Measurements from ENCODE around the gene SHCBP1. TPM values are rescaled to one million over a fixed set of nuclear protein-coding genes. Genes with fewer than 3 reads are reported as not detected.

SHCBP1 gene
- total and polyA plus RNA-seq, 2 of the 13 experiments (the other 11 are each of a cell fraction or from before 2014, with no cell fraction given), result 15.7 to 33.0 TPM

- TF ChIP-seq RFXAP (CRISPR knock-in tag; IDR thresholded peaks at IDR 0.05; ENCODE audit: borderline replicate concordance), result peak; percentile 52; the same call in 1 of the 2 replicates
- peak; percentile 49; the same call in 1 of the 2 replicates for TF ChIP-seq ZNF280B (CRISPR knock-in tag; IDR thresholded peaks at IDR 0.05; ENCODE audit: borderline replicate concordance)
- no peak for TF ChIP-seq PAX8 (CRISPR knock-in tag; IDR thresholded peaks at IDR 0.05; ENCODE audit: borderline replicate concordance)
- TF ChIP-seq ARNT (IDR thresholded peaks at IDR 0.05), result no peak
- TF ChIP-seq STAG1 (CRISPR knock-in tag; IDR thresholded peaks at IDR 0.05), result peak; percentile 53
- no peak for TF ChIP-seq FOXO1 (CRISPR knock-in tag; IDR thresholded peaks at IDR 0.05)
- 0 out of 2 replicates have a peak, but pooled peaks have one; percentile 43 for TF ChIP-seq ZFP90 (CRISPR knock-in tag; IDR thresholded peaks at IDR 0.05; ENCODE audit: borderline replicate concordance)
- TF ChIP-seq ZNF550 (CRISPR knock-in tag; IDR thresholded peaks at IDR 0.05; ENCODE audit: borderline replicate concordance), result 0 out of 2 replicates have a peak, but pooled peaks have one; percentile 22
- peak; percentile 39; the same call in 1 of the 2 replicates for TF ChIP-seq ZNF501 (CRISPR knock-in tag; IDR thresholded peaks at IDR 0.05)
- 0 out of 2 replicates have a peak, but pooled peaks have one; percentile 15 for TF ChIP-seq ZNF331 (CRISPR knock-in tag; IDR thresholded peaks at IDR 0.05)
- TF ChIP-seq SRSF9 (IDR thresholded peaks at IDR 0.05; ENCODE audit: borderline replicate concordance, insufficient read depth, low read depth, low read length, poor library complexity, severe bottlenecking), result no peak
- no peak for TF ChIP-seq ATF4 (CRISPR knock-in tag; IDR thresholded peaks at IDR 0.05)
- 0 out of 2 replicates have a peak, but pooled peaks have one; percentile 11 for TF ChIP-seq ZNF747 (CRISPR knock-in tag; IDR thresholded peaks at IDR 0.05; ENCODE audit: borderline replicate concordance)
- TF ChIP-seq FOXA3 (CRISPR knock-in tag; IDR thresholded peaks at IDR 0.05), result 0 out of 2 replicates have a peak, but pooled peaks have one; percentile 8
- 0 out of 2 replicates have a peak, but pooled peaks have one; percentile 28 for TF ChIP-seq ZBTB26 (CRISPR knock-in tag; IDR thresholded peaks at IDR 0.05; ENCODE audit: borderline replicate concordance)
- TF ChIP-seq GATAD2A (CRISPR knock-in tag; IDR thresholded peaks at IDR 0.05), result peak; percentile 50; the same call in 1 of the 2 replicates
- TF ChIP-seq ZFX (CRISPR knock-in tag; IDR thresholded peaks at IDR 0.05; ENCODE audit: low read depth), result peak; percentile 76
- TF ChIP-seq ZNF276 (CRISPR knock-in tag; IDR thresholded peaks at IDR 0.05; ENCODE audit: low read depth), result 0 out of 2 replicates have a peak, but pooled peaks have one; percentile 51
- no peak for TF ChIP-seq CREB1 (IDR thresholded peaks at IDR 0.05)
- peak; percentile 38; the same call in 1 of the 2 replicates for TF ChIP-seq CREB1 (CRISPR knock-in tag; IDR thresholded peaks at IDR 0.05)
- 0 out of 2 replicates have a peak, but pooled peaks have one; percentile 27 for TF ChIP-seq ZNF644 (CRISPR knock-in tag; IDR thresholded peaks at IDR 0.05; ENCODE audit: low read depth)
- TF ChIP-seq SMAD1 (CRISPR knock-in tag; IDR thresholded peaks at IDR 0.05; ENCODE audit: borderline replicate concordance, low read depth), result 0 out of 2 replicates have a peak, but pooled peaks have one; percentile 54
- peak; percentile 42; the same call in 1 of the 2 replicates for TF ChIP-seq SAP130 (CRISPR knock-in tag; IDR thresholded peaks at IDR 0.05; ENCODE audit: low read depth)
- TF ChIP-seq ZNF382 (CRISPR knock-in tag; IDR thresholded peaks at IDR 0.05; ENCODE audit: borderline replicate concordance), result no peak
Observed at GRCh38 chr16:46629331-46630219, 8.4 kb upstream of the SHCBP1 start (continued).

Data from HepG2 (cell line).